DND-41 (cell line): ENCODE data around the gene AFF3.

Experiments used
- CTCF ChIP-seq: IDR thresholded peaks from 2 replicates; pipeline ENCODE4 v1.5.1; 2012; ENCODE audit warnings: borderline replicate concordance, low read length, moderate library complexity, mild to moderate bottlenecking; ENCODE audit not compliant: poor library complexity, severe bottlenecking; ENCODE audit errors: extremely low read depth
- EZH2 ChIP-seq: IDR thresholded peaks from 3 replicates; pipeline ENCODE4 v1.6.1; 2012; ENCODE audit warnings: borderline replicate concordance, low read depth, mild to moderate bottlenecking, moderate library complexity, low read length, inconsistent platforms; ENCODE audit not compliant: severe bottlenecking

GRCh38 chr2:100042562-100042961 lies 99.8 kb downstream of the AFF3 start:
- TF ChIP-seq CTCF (no peak), EZH2 (no peak)
